Lower lobe of right lung (tissue), 2 donors: ENCODE measurements around the gene TTC7B. TPM values are rescaled to one million over a fixed set of nuclear protein-coding genes. Genes with fewer than 3 reads are reported as not detected.

ENCODE experiments used
- ATAC-seq, 2 donors: fragments of 200-7000 bp; cut with Tn5 transposase; one replicate each; pipeline ENCODE4 v1.9.1; 2020 to 2022; ENCODE audit warnings: mild to moderate bottlenecking in 2 of 2, moderate library complexity in 2 of 2
- DNase-seq: peaks from one replicate; pipeline ENCODE4 v3.0.0-alpha.2; 2020
- H3K27ac ChIP-seq: fragments of 200-600 bp; one replicate; pipeline ENCODE4 v1.8.0; 2022
- H3K27me3 ChIP-seq: fragments of 200-600 bp; one replicate; pipeline ENCODE4 v1.8.0; 2022; ENCODE audit warnings: low read depth
- H3K36me3 ChIP-seq: fragments of 200-600 bp; one replicate; pipeline ENCODE4 v1.8.0; 2022; ENCODE audit warnings: mild to moderate bottlenecking
- H3K4me1 ChIP-seq: fragments of 200-600 bp; one replicate; pipeline ENCODE4 v1.8.0; 2022
- H3K4me3 ChIP-seq: fragments of 200-600 bp; one replicate; pipeline ENCODE4 v1.8.0; 2022; ENCODE audit warnings: mild to moderate bottlenecking
- H3K9me3 ChIP-seq: fragments of 200-600 bp; one replicate; pipeline ENCODE4 v1.8.0; 2022
- CTCF ChIP-seq: fragments of 200-600 bp; IDR thresholded peaks from one replicate; pipeline ENCODE4 v1.8.0; 2022; ENCODE audit warnings: antibody characterized with exemption, mild to moderate bottlenecking
- intact Hi-C: fragments of 100-400 bp; cut with DNase I; formaldehyde crosslinking; loops from one replicate; pipeline ENCODE4 v1.11.0; 2022
- total RNA-seq: library from RNA; stranded (reverse); fragmentation: NEBNext Ultra II Directional; extraction: Animal tissue kit (Norgen Biotek cat#: 25700); gene quantifications from one replicate; pipeline ENCODE4 v1.2.1, GENCODE V29; 2021
- donor health status: DM: no; HTN: yes; CAD: no; lungs with severe emphysema.

Gene TTC7B
- total RNA-seq, 1 donor from 2014 or later = 54.1 TPM

GRCh38 chr14:90602088-90602687 lies 214.0 kb downstream of the TTC7B start:
- Histone ChIP-seq H3K9me3 (no peaks in the 10 kb centered on the region), H3K27ac (no peak overlapping the region), H3K36me3 (no peaks in the 10 kb centered on the region), H3K4me1 (peaks cover 28% of the 10 kb centered on the region), H3K27me3 (no peaks in the 10 kb centered on the region), H3K4me3 (no peak overlapping the region)
- no peak for DNase-seq
- intact Hi-C loops = no loop called here
- peak; percentile 36 to 64 for ATAC-seq
- TF ChIP-seq CTCF = no peak

- intact Hi-C loops = no loop called here
- no peak for TF ChIP-seq CTCF
Observed at GRCh38 chr14:90601563-90601962, 214.7 kb downstream of the TTC7B start.

GRCh38 chr14:90600619-90601018 lies 215.6 kb downstream of the TTC7B start:
- no peaks in the 10 kb centered on the region for H3K9me3 ChIP-seq
- no peak for DNase-seq
- TF ChIP-seq CTCF = no peak
- no peaks in the 10 kb centered on the region for H3K36me3 ChIP-seq
- H3K27me3 ChIP-seq = no peaks in the 10 kb centered on the region
- peaks cover 28% of the 10 kb centered on the region for H3K4me1 ChIP-seq
- intact Hi-C loops = no loop called here
- no peak overlapping the region for H3K4me3 ChIP-seq
- H3K27ac ChIP-seq = no peak overlapping the region
- no peak for ATAC-seq

More at GRCh38 chr14:90601563-90601962, 214.7 kb downstream of the TTC7B start:
- no peak for DNase-seq
- ATAC-seq = no peak
- H3K4me3 ChIP-seq = no peak overlapping the region
- no peaks in the 10 kb centered on the region for H3K36me3 ChIP-seq
- no peaks in the 10 kb centered on the region for H3K27me3 ChIP-seq
- H3K4me1 ChIP-seq = peaks cover 28% of the 10 kb centered on the region
- no peaks in the 10 kb centered on the region for H3K9me3 ChIP-seq
- H3K27ac ChIP-seq = peak overlapping the region; percentile 18

- intact Hi-C loops = no loop called here
- TF ChIP-seq CTCF = no peak
- Histone ChIP-seq H3K27me3 (no peaks in the 10 kb centered on the region), H3K9me3 (no peaks in the 10 kb centered on the region), H3K4me1 (peaks cover 28% of the 10 kb centered on the region), H3K4me3 (no peak overlapping the region), H3K27ac (no peak overlapping the region), H3K36me3 (no peaks in the 10 kb centered on the region)
- DNase-seq (no peak), ATAC-seq (peak in 1 of 2 donors; percentile 41)
Observed at GRCh38 chr14:90599748-90600507, 216.3 kb downstream of the TTC7B start.

- Histone ChIP-seq H3K4me3 (no peak overlapping the region), H3K4me1 (peaks cover 28% of the 10 kb centered on the region), H3K27ac (no peak overlapping the region), H3K27me3 (no peaks in the 10 kb centered on the region), H3K36me3 (no peaks in the 10 kb centered on the region), H3K9me3 (no peaks in the 10 kb centered on the region)
- peak in 1 of 2 donors; percentile 56 for ATAC-seq
- intact Hi-C loops = no loop called here
- no peak for TF ChIP-seq CTCF
- no peak for DNase-seq
Observed at GRCh38 chr14:90599339-90599738, 216.9 kb downstream of the TTC7B start.
